Skeletal muscle tissue (tissue), 4 donors: ENCODE measurements around the gene MLYCD. TPM values are rescaled to one million over a fixed set of nuclear protein-coding genes. Genes with fewer than 3 reads are reported as not detected.
A peak's percentile ranks its signal among the peaks of the same experiment; 100 is the strongest.

Experiments
- H3K27ac ChIP-seq: one replicate; pipeline ENCODE4 v1.7.0; 2013; ENCODE audit warnings: mild to moderate bottlenecking, low read depth, low read length, inconsistent platforms
- H3K27me3 ChIP-seq, 3 donors: one replicate each; pipeline ENCODE4 v1.7.0; 2013; ENCODE audit warnings: low read length in 3 of 3; ENCODE audit not compliant: control insufficient read depth in 3 of 3, insufficient read depth in 3 of 3
- H3K36me3 ChIP-seq, 3 donors: one replicate each; pipeline ENCODE4 v1.7.0; 2013; ENCODE audit warnings: low read length in 3 of 3; ENCODE audit not compliant: control insufficient read depth in 3 of 3, insufficient read depth in 3 of 3
- H3K4me1 ChIP-seq, 3 donors: one replicate each; pipeline ENCODE4 v1.7.0; 2013; ENCODE audit warnings: low read length in 3 of 3, mild to moderate bottlenecking in 3 of 3; ENCODE audit not compliant: control insufficient read depth in 3 of 3, insufficient read depth in 3 of 3
- H3K4me3 ChIP-seq, 3 donors: one replicate each; pipeline ENCODE4 v1.7.0; 2013; ENCODE audit warnings: low read length in 3 of 3
- H3K9ac ChIP-seq, 3 donors: one replicate each; pipeline ENCODE4 v1.7.0; 2013; ENCODE audit warnings: low read length in 3 of 3, mild to moderate bottlenecking in 3 of 3, moderate library complexity in 2 of 3, low read depth in 1 of 3
- H3K9me3 ChIP-seq, 3 donors: one replicate each; pipeline ENCODE4 v1.7.0; 2013; ENCODE audit warnings: low read length in 3 of 3; ENCODE audit not compliant: control insufficient read depth in 3 of 3
- total RNA-seq: library from RNA; depleted of rRNA; stranded (reverse); fragments of >200 nt; gene quantifications from one replicate; pipeline ENCODE4 v1.2.3, GENCODE V29; 2014
- donor health status: Osteomylitis.

Gene MLYCD
- total RNA-seq, 1 donor from 2014 or later = 3.1 TPM

- H3K9me3 ChIP-seq = no peaks in the 10 kb centered on the region
- H3K4me1 ChIP-seq = peaks cover 32 to 62% (median 58%) of the 10 kb centered on the region in 3 donors
- peak overlapping the region; percentile 4 for H3K27ac ChIP-seq
- H3K9ac ChIP-seq = peak overlapping the region in 1 of 3 donors; percentile 57
- no peak overlapping the region for H3K4me3 ChIP-seq
- no peaks in the 10 kb centered on the region for H3K27me3 ChIP-seq
- H3K36me3 ChIP-seq = peaks cover 46 to 55% (median 49%) of the 10 kb centered on the region in 3 donors
These were observed 60.1 kb downstream of the MLYCD start for GRCh38 chr16:83958846-83959565.

GRCh38 chr16:83959656-83960434 is 60.9 kb downstream of the MLYCD start:
- peaks cover 52 to 58% (median 52%) of the 10 kb centered on the region in 3 donors for H3K36me3 ChIP-seq
- H3K9me3 ChIP-seq = no peaks in the 10 kb centered on the region
- H3K4me1 ChIP-seq = peaks cover 23 to 54% (median 50%) of the 10 kb centered on the region in 3 donors
- H3K27ac ChIP-seq = peak overlapping the region; percentile 4
- peak overlapping the region in 1 of 3 donors; percentile 57 for H3K9ac ChIP-seq
- H3K27me3 ChIP-seq = no peaks in the 10 kb centered on the region
- peak overlapping the region in 1 of 3 donors; percentile 14 for H3K4me3 ChIP-seq

GRCh38 chr16:83960521-83961249 is 61.8 kb downstream of the MLYCD start:
- Histone ChIP-seq H3K4me1 (peaks cover 15 to 45% (median 41%) of the 10 kb centered on the region in 3 donors), H3K4me3 (no peak overlapping the region), H3K27ac (no peak overlapping the region), H3K9me3 (no peaks in the 10 kb centered on the region), H3K27me3 (no peaks in the 10 kb centered on the region), H3K9ac (no peak overlapping the region), H3K36me3 (peaks cover 56 to 60% (median 57%) of the 10 kb centered on the region in 3 donors)

GRCh38 chr16:83961591-83961990 is 62.7 kb downstream of the MLYCD start:
- Histone ChIP-seq H3K9ac (no peak overlapping the region), H3K27me3 (no peaks in the 10 kb centered on the region), H3K4me1 (peaks cover 11 to 36% (median 32%) of the 10 kb centered on the region in 3 donors), H3K36me3 (peaks cover 55 to 60% (median 58%) of the 10 kb centered on the region in 3 donors), H3K4me3 (no peak overlapping the region), H3K27ac (no peak overlapping the region), H3K9me3 (no peaks in the 10 kb centered on the region)

GRCh38 chr16:83963277-83964119 is 64.6 kb downstream of the MLYCD start:
- H3K27ac ChIP-seq = peak overlapping the region; percentile 33
- peaks cover 49 to 55% (median 53%) of the 10 kb centered on the region in 3 donors for H3K36me3 ChIP-seq
- no peak overlapping the region for H3K4me3 ChIP-seq
- H3K27me3 ChIP-seq = no peaks in the 10 kb centered on the region
- H3K9me3 ChIP-seq = no peaks in the 10 kb centered on the region
- peaks cover 11 to 29% (median 26%) of the 10 kb centered on the region in 3 donors for H3K4me1 ChIP-seq
- peak overlapping the region in 1 of 3 donors; percentile 47 for H3K9ac ChIP-seq

GRCh38 chr16:83964684-83965443 is 65.9 kb downstream of the MLYCD start:
- H3K9ac ChIP-seq = no peak overlapping the region

GRCh38 chr16:83965444-83966152 is 66.7 kb downstream of the MLYCD start:
- H3K27ac ChIP-seq = no peak overlapping the region
- peaks cover 0 to 12% (median 8%) of the 10 kb centered on the region in 3 donors for H3K4me1 ChIP-seq
- no peaks in the 10 kb centered on the region for H3K9me3 ChIP-seq
- H3K9ac ChIP-seq = no peak overlapping the region
- H3K27me3 ChIP-seq = peaks cover 0 to 7% (median 4%) of the 10 kb centered on the region in 3 donors
- no peak overlapping the region for H3K4me3 ChIP-seq
- peaks cover 34 to 39% (median 36%) of the 10 kb centered on the region in 3 donors for H3K36me3 ChIP-seq

More at GRCh38 chr16:83964684-83965443, 65.9 kb downstream of the MLYCD start:
- Histone ChIP-seq H3K4me3 (no peak overlapping the region), H3K36me3 (peaks cover 41 to 46% (median 43%) of the 10 kb centered on the region in 3 donors), H3K27ac (no peak overlapping the region), H3K4me1 (peaks cover 2 to 16% (median 13%) of the 10 kb centered on the region in 3 donors), H3K27me3 (peaks cover 0 to 6% (median 2%) of the 10 kb centered on the region in 3 donors), H3K9me3 (no peaks in the 10 kb centered on the region)

GRCh38 chr16:83966153-83966696 is 67.3 kb downstream of the MLYCD start:
- no peaks in the 10 kb centered on the region for H3K9me3 ChIP-seq
- no peak overlapping the region for H3K27ac ChIP-seq
- no peak overlapping the region for H3K9ac ChIP-seq
- peaks cover 0 to 7% (median 4%) of the 10 kb centered on the region in 3 donors for H3K27me3 ChIP-seq
- H3K36me3 ChIP-seq = peaks cover 30 to 33% (median 31%) of the 10 kb centered on the region in 3 donors
- H3K4me3 ChIP-seq = no peak overlapping the region
- peaks cover 0 to 12% (median 8%) of the 10 kb centered on the region in 3 donors for H3K4me1 ChIP-seq
